Colonic mucosa (tissue), 4 donors: ENCODE results near the gene ATP23. TPM values are rescaled to one million over a fixed set of nuclear protein-coding genes. Genes with fewer than 3 reads are reported as not detected.

Experiments used
- DNase-seq: peaks from one replicate; pipeline ENCODE4 v3.0.0-alpha.2; 2020
- H3K27ac ChIP-seq: fragments of 200-600 bp; one replicate; pipeline ENCODE4 v1.8.0; 2021
- H3K27me3 ChIP-seq: fragments of 200-600 bp; one replicate; pipeline ENCODE4 v1.8.0; 2021
- H3K36me3 ChIP-seq: fragments of 200-600 bp; one replicate; pipeline ENCODE4 v1.8.0; 2021
- H3K4me1 ChIP-seq: fragments of 200-600 bp; one replicate; pipeline ENCODE4 v1.8.0; 2021; ENCODE audit warnings: mild to moderate bottlenecking
- H3K4me3 ChIP-seq: fragments of 200-600 bp; one replicate; pipeline ENCODE4 v1.8.0; 2021
- H3K9ac ChIP-seq, 2 donors: one replicate each; pipeline ENCODE4 v1.7.0; 2013; ENCODE audit warnings: control low read depth in 2 of 2, low read depth in 2 of 2, low read length in 2 of 2
- H3K9me3 ChIP-seq: fragments of 200-600 bp; one replicate; pipeline ENCODE4 v1.8.0; 2021
- intact Hi-C: fragments of 100-400 bp; cut with DNase I; formaldehyde crosslinking; loops from one replicate; pipeline ENCODE4 v1.14.1; 2022
- total RNA-seq, 2 donors: library from RNA; stranded (reverse); fragmentation: NEBNext Ultra II Directional in 1 of 2; extraction: Animal tissue kit (Norgen Biotek cat#: 25700) in 1 of 2; gene quantifications; one replicate each; pipeline ENCODE4 v1.2.1, GENCODE V29; 2021
- TF ChIP-seq, protein P1 (sequence below): fragments of 200-600 bp; IDR thresholded peaks from one replicate; pipeline ENCODE4 v1.8.0; 2022; ENCODE audit warnings: antibody characterized with exemption, mild to moderate bottlenecking
- donor health status: healthy.
- donor health status: DM: no; HTN: no; CAD: no.
- donor health status: DM: no; HTN: no; CAD: no.

ATP23 gene
- total RNA-seq, 2 donors from 2014 or later, result 13.1 to 14.9 TPM

GRCh38 chr12:57984629-57985151 lies 43.3 kb downstream of the ATP23 start:
- intact Hi-C loops, result loop anchor here (10.0 kb wide), 1 partner anchor 320 kb away; no protein-coding TSS in a partner anchor
- no peak overlapping the region for H3K4me3 ChIP-seq
- H3K9ac ChIP-seq, result no peak overlapping the region

DNA sequence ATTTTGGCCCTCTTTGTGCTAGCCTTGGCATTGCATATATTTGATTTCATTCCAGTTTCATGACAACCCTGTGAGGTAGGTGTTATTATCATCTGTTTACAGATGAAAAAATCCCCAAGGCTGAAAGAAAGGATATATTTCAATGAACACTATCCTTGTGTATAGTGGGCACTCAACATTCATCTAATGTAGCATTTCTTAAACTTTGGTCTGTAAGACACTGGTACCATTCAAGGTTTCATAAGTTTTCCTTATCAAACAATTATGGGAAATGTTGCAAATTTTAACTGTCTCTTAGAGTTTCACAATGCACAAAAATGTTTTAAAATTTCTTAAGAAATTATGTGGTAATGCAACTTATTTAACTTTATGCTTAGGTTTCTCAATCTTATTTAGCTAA lies 44.3 kb downstream of the ATP23 start:
- no peak overlapping the region for H3K4me3 ChIP-seq
- no peak overlapping the region for H3K27ac ChIP-seq
- no peaks in the 10 kb centered on the region for H3K4me1 ChIP-seq
- no peaks in the 10 kb centered on the region for H3K36me3 ChIP-seq
- H3K9ac ChIP-seq, result no peak overlapping the region
- H3K9me3 ChIP-seq, result no peaks in the 10 kb centered on the region
- no peaks in the 10 kb centered on the region for H3K27me3 ChIP-seq
- intact Hi-C loops, result loop anchor here (10.0 kb wide), 1 partner anchor 319 kb away; no protein-coding TSS in a partner anchor
- TF ChIP-seq, protein P1, sequence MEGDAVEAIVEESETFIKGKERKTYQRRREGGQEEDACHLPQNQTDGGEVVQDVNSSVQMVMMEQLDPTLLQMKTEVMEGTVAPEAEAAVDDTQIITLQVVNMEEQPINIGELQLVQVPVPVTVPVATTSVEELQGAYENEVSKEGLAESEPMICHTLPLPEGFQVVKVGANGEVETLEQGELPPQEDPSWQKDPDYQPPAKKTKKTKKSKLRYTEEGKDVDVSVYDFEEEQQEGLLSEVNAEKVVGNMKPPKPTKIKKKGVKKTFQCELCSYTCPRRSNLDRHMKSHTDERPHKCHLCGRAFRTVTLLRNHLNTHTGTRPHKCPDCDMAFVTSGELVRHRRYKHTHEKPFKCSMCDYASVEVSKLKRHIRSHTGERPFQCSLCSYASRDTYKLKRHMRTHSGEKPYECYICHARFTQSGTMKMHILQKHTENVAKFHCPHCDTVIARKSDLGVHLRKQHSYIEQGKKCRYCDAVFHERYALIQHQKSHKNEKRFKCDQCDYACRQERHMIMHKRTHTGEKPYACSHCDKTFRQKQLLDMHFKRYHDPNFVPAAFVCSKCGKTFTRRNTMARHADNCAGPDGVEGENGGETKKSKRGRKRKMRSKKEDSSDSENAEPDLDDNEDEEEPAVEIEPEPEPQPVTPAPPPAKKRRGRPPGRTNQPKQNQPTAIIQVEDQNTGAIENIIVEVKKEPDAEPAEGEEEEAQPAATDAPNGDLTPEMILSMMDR, result no peak
- DNase-seq, result no peak

More at GRCh38 chr12:57984629-57985151, 43.3 kb downstream of the ATP23 start:
- DNase-seq, result no peak
- no peaks in the 10 kb centered on the region for H3K27me3 ChIP-seq
- TF ChIP-seq, protein P1, result no peak
- no peaks in the 10 kb centered on the region for H3K36me3 ChIP-seq
- H3K4me1 ChIP-seq, result no peaks in the 10 kb centered on the region
- no peak overlapping the region for H3K27ac ChIP-seq
- H3K9me3 ChIP-seq, result no peaks in the 10 kb centered on the region

DNA sequence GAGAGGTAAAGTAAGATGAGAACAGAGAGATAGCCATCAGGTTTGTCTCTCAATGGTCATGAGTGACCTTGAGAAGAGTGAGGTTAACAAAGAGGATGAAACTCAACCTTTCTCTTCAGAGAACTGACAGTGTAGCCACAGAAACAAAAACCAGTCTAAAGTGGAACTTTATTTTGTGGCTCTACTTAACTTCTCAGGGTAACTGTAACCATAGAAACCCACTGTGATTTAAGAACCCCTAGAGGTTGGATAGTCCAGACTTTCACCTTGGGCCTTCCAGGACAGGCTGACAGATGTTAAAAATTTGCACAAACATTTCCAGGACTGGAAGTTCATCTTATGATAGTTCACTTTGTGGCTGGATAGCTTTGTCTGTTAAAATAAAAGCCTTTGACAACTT lies 48.5 kb downstream of the ATP23 start:
- no peak for DNase-seq
- Histone ChIP-seq H3K36me3 (no peaks in the 10 kb centered on the region), H3K4me1 (no peaks in the 10 kb centered on the region), H3K9ac (no peak overlapping the region), H3K27me3 (no peaks in the 10 kb centered on the region), H3K4me3 (no peak overlapping the region), H3K9me3 (no peaks in the 10 kb centered on the region), H3K27ac (no peak overlapping the region)
- intact Hi-C loops, result loop anchor here (10.0 kb wide), 1 partner anchor 315 kb away; no protein-coding TSS in a partner anchor
- TF ChIP-seq, protein P1, result no peak

- Histone ChIP-seq H3K4me3 (no peak overlapping the region), H3K27ac (no peak overlapping the region), H3K4me1 (no peaks in the 10 kb centered on the region), H3K36me3 (no peaks in the 10 kb centered on the region), H3K9ac (no peak overlapping the region), H3K9me3 (no peaks in the 10 kb centered on the region), H3K27me3 (no peaks in the 10 kb centered on the region)
- no peak for DNase-seq
- intact Hi-C loops, result no loop called here
- TF ChIP-seq, protein P1, result no peak
Observed at GRCh38 chr12:57990241-57990883, 49.0 kb downstream of the ATP23 start.

DNA sequence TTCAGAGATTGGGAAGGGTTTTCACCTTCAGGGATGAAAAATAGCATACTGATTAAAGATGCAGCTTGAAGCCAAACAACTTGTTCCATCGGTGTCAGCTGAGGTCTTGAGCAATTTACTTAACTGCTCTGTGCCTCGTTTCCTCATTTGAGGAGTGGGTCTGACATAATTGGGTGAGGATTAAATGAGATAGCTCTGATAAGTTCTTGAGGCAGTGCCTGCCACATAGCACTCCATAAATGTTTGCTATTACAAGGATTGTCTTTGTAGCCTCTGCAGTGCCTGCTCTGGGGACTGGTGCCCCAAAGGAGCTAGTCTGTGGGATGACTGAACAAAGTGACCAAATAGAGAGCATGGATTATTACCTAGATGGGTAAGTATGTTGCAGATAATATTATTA lies 50.6 kb downstream of the ATP23 start:
- H3K36me3 ChIP-seq, result no peaks in the 10 kb centered on the region
- H3K4me3 ChIP-seq, result no peak overlapping the region
- H3K27me3 ChIP-seq, result no peaks in the 10 kb centered on the region
- no peaks in the 10 kb centered on the region for H3K4me1 ChIP-seq
- no peak overlapping the region for H3K27ac ChIP-seq
- H3K9ac ChIP-seq, result no peak overlapping the region
- TF ChIP-seq, protein P1, result no peak
- DNase-seq, result no peak
- intact Hi-C loops, result no loop called here
- no peaks in the 10 kb centered on the region for H3K9me3 ChIP-seq
